Endothelial cell of umbilical vein (primary cell): ENCODE results near the gene NBR1. TPM values are rescaled to one million over a fixed set of nuclear protein-coding genes. Genes with fewer than 3 reads are reported as not detected.

Experiments
- BruUV-seq: library from RNA; stranded (reverse); fragments of 400-500 nt; replicated peaks from 2 replicates; lab custom pipeline; 2021; lab: Mats Ljungman, UMichigan
- CTCF ChIA-PET: fragments of 300-600, 350-600 bp; sonication (Branson Sonifier 250); formaldehyde crosslinking; loops from one replicate; lab custom pipeline; 2021; ENCODE audit warnings: antibody characterized with exemption, inconsistent platforms; lab: Charles Lee
- POLR2A ChIA-PET: fragments of 300-600, 350-600 bp; sonication (Branson Sonifier 250); formaldehyde crosslinking; loops from one replicate; lab custom pipeline; 2021; ENCODE audit warnings: antibody characterized with exemption, inconsistent platforms; lab: Charles Lee
- DNase-seq: peaks from one replicate; pipeline ENCODE4 v3.0.0-alpha.2; 2011; ENCODE audit warnings: low read depth, low spot score
- FAIRE-seq: peaks from 2 replicates; lab custom pipeline; 2011; peaks lifted over from hg19 to GRCh38; lab: Jason Lieb, UNC
- H2AFZ ChIP-seq: 2 replicates; pipeline ENCODE4 v1.6.0; 2012; ENCODE audit warnings: low read depth, low read length, control low read depth, inconsistent platforms
- H3K27ac ChIP-seq: 2 replicates; pipeline ENCODE4 v1.5.1; 2011; ENCODE audit warnings: low read depth, mild to moderate bottlenecking, control low read depth, low read length, moderate library complexity; ENCODE audit not compliant: insufficient read depth
- H3K27me3 ChIP-seq, 2 experiments: 2 replicates each; pipeline versions ENCODE4 v1.6.0 to v1.6.1; 2011; ENCODE audit warnings: low read length in 2 of 2, mixed read lengths in 1 of 2; ENCODE audit not compliant: control insufficient read depth in 2 of 2, insufficient read depth in 2 of 2
- H3K36me3 ChIP-seq, 2 experiments: 2 replicates in 1 of 2; 3 replicates in 1 of 2; pipeline ENCODE4 v1.5.1; 2011; ENCODE audit warnings: low read length in 2 of 2, mild to moderate bottlenecking in 1 of 2, moderate library complexity in 1 of 2; ENCODE audit not compliant: control insufficient read depth in 2 of 2, insufficient read depth in 2 of 2; ENCODE audit errors: extremely low read depth in 1 of 2
- H3K4me1 ChIP-seq: 3 replicates; pipeline ENCODE4 v1.5.1; 2011; ENCODE audit warnings: mild to moderate bottlenecking, low read length; ENCODE audit not compliant: control insufficient read depth, insufficient read depth; ENCODE audit errors: extremely low read depth
- H3K4me2 ChIP-seq: 2 replicates; pipeline ENCODE4 v1.6.1; 2011; ENCODE audit warnings: low read length, control low read depth, mixed read lengths; ENCODE audit not compliant: insufficient read depth
- H3K4me3 ChIP-seq, 3 experiments: fragments of 200-600 bp in 1 of 3; sonication (generic), shearing (Covaris generic) in 1 of 3; replicated peaks in 1 of 3; 2 replicates each; pipeline ENCODE4 v1.5.1; 2011 to 2016; ENCODE audit warnings: control low read depth in 3 of 3, low read length in 3 of 3, mild to moderate bottlenecking in 2 of 3, inconsistent platforms in 1 of 3, low read depth in 1 of 3, moderate library complexity in 1 of 3; ENCODE audit not compliant: insufficient read depth in 1 of 3
- H3K79me2 ChIP-seq: 2 replicates; pipeline ENCODE4 v1.6.0; 2012; ENCODE audit warnings: low read length, inconsistent platforms; ENCODE audit not compliant: control insufficient read depth, insufficient read depth
- H3K9ac ChIP-seq: replicated peaks from 2 replicates; pipeline ENCODE3; 2011; ENCODE audit warnings: low read length, control low read depth; ENCODE audit not compliant: insufficient read depth; ENCODE audit errors: extremely low read depth
- H3K9me1 ChIP-seq: replicated peaks from 3 replicates; pipeline ENCODE4 v1.6.0; 2011; ENCODE audit warnings: mild to moderate bottlenecking, low read length; ENCODE audit not compliant: control insufficient read depth, insufficient read depth; ENCODE audit errors: extremely low read depth
- H3K9me3 ChIP-seq: replicated peaks from 2 replicates; pipeline ENCODE4 v1.5.1; 2012; ENCODE audit warnings: low read length, inconsistent platforms; ENCODE audit not compliant: control insufficient read depth, insufficient read depth
- H4K20me1 ChIP-seq: replicated peaks from 2 replicates; pipeline ENCODE3; 2011; ENCODE audit warnings: mild to moderate bottlenecking, low read length; ENCODE audit not compliant: control insufficient read depth, insufficient read depth; ENCODE audit errors: extremely low read depth
- CTCF ChIP-seq, 2 donors: IDR thresholded peaks; 1 replicate in 1 of 2; 2 replicates in 1 of 2; pipeline ENCODE4 v1.5.1; 2011; ENCODE audit warnings: low read length in 2 of 2, mild to moderate bottlenecking in 2 of 2, moderate library complexity in 2 of 2, control low read depth in 1 of 2, inconsistent platforms in 1 of 2, low read depth in 1 of 2; ENCODE audit not compliant: insufficient read depth in 1 of 2; ENCODE audit errors: extremely low read depth in 1 of 2
- EZH2 ChIP-seq: IDR thresholded peaks from 2 replicates; pipeline ENCODE4 v1.6.1; 2012; ENCODE audit warnings: borderline replicate concordance, low read depth, mild to moderate bottlenecking, moderate library complexity, low read length, inconsistent platforms; ENCODE audit not compliant: severe bottlenecking
- FOS ChIP-seq: IDR thresholded peaks from 2 replicates; pipeline ENCODE4 v1.6.1; 2011; ENCODE audit warnings: mild to moderate bottlenecking, low read length, moderate library complexity, borderline replicate concordance; ENCODE audit not compliant: insufficient read depth
- GATA2 ChIP-seq: IDR thresholded peaks from 2 replicates; pipeline ENCODE4 v1.7.0; 2011; ENCODE audit warnings: low read depth, mild to moderate bottlenecking, moderate library complexity, mixed read lengths, low read length; ENCODE audit not compliant: insufficient read length, insufficient read depth
- JUN ChIP-seq: IDR thresholded peaks from 2 replicates; pipeline ENCODE4 v1.6.1; 2011; ENCODE audit warnings: borderline replicate concordance, low read depth; ENCODE audit not compliant: insufficient read length, insufficient read depth
- MAX ChIP-seq: IDR thresholded peaks from 2 replicates; pipeline ENCODE4 v1.6.1; 2011; ENCODE audit not compliant: insufficient read depth, insufficient read length
- MYC ChIP-seq: IDR thresholded peaks from one replicate; pipeline ENCODE4 v1.6.1; 2011; ENCODE audit warnings: mild to moderate bottlenecking, low read depth, low read length
- POLR2A ChIP-seq: IDR thresholded peaks from 2 replicates; pipeline ENCODE4 v1.6.1; 2012; ENCODE audit warnings: low read depth, mild to moderate bottlenecking, control low read depth, low read length
- POLR2AphosphoS5 ChIP-seq: IDR thresholded peaks from 2 replicates; pipeline ENCODE4 v1.6.1; 2012; ENCODE audit warnings: low read depth, mild to moderate bottlenecking, control low read depth, low read length, moderate library complexity; ENCODE audit not compliant: insufficient read depth
- dilution Hi-C: fragments of 300-500 bp; cut with MboI; formaldehyde crosslinking; loops from one replicate; pipeline ENCODE4 v1.15.0; 2019; ENCODE audit warnings: low sequenced_read_pairs; ENCODE audit not compliant: extremely low pct_ligation_motif_present
- intact Hi-C: fragments of 100-400 bp; cut with micrococcal nuclease; formaldehyde crosslinking; loops from one replicate; pipeline ENCODE4 v1.10.0; 2022
- polyA plus RNA-seq, 4 experiments: library from polyadenylated mRNA; depleted of rRNA in 3 of 4; stranded (reverse) in 3 of 4; unstranded in 1 of 4; fragments of >200 nt; gene quantifications; 2 replicates each; pipeline versions ENCODE4 v1.2.1 to v1.2.3, GENCODE V29; 2011 to 2012; ENCODE audit warnings: missing spikeins in 1 of 4
- total RNA-seq: library from RNA; stranded (reverse); gene quantifications from 2 replicates; pipeline ENCODE4 v1.2.3, GENCODE V29; 2021

NBR1 gene
- total and polyA plus RNA-seq, 2 donors (not counting 3 experiments of a cell fraction or from before 2014, with no cell fraction given), result 26.4 to 57.0 TPM

GRCh38 chr17:43175213-43176118, 4.5 kb downstream of the NBR1 start:
- Histone ChIP-seq H3K4me1 (peaks cover 20% of the 10 kb centered on the region), H4K20me1 (no peaks in the 10 kb centered on the region), H3K4me2 (no peak overlapping the region), H3K9me3 (no peaks in the 10 kb centered on the region), H3K36me3 (peaks cover 6 to 7% of the 10 kb centered on the region in 2 experiments), H3K9ac (no peak overlapping the region), H3K4me3 (no peak overlapping the region), H3K79me2 (peaks cover 19% of the 10 kb centered on the region), H3K27ac (no peak overlapping the region), H3K27me3 (no peaks in the 10 kb centered on the region), H3K9me1 (no peaks in the 10 kb centered on the region), H2AFZ (no peak overlapping the region)
- intact Hi-C loops, result no loop called here
- dilution Hi-C loops, result no loop called here
- no peak for TF ChIP-seq FOS
- BruUV-seq, result no TSS peak
- POLR2A ChIA-PET, result interaction anchor here (1.4 kb wide), 1 partner anchor 140 kb away, joined by 3 read pairs; no protein-coding TSS in a partner anchor
- CTCF ChIA-PET, result no interaction called here
- DNase-seq (no peak), FAIRE-seq (no peak)

- Histone ChIP-seq H3K27me3 (no peaks in the 10 kb centered on the region), H3K36me3 (peaks cover 6 to 7% of the 10 kb centered on the region in 2 experiments), H3K9me1 (no peaks in the 10 kb centered on the region), H3K9ac (no peak overlapping the region), H3K4me3 (no peak overlapping the region), H3K9me3 (no peaks in the 10 kb centered on the region), H3K79me2 (peaks cover 19% of the 10 kb centered on the region), H2AFZ (no peak overlapping the region), H4K20me1 (no peaks in the 10 kb centered on the region), H3K4me1 (peaks cover 20% of the 10 kb centered on the region), H3K27ac (no peak overlapping the region), H3K4me2 (no peak overlapping the region)
- no peak for FAIRE-seq
- ChIA-PET CTCF (no interaction called here), POLR2A (interaction anchor here (1.4 kb wide), 1 partner anchor 140 kb away, joined by 3 read pairs; no protein-coding TSS in a partner anchor)
- BruUV-seq, result no TSS peak
- dilution Hi-C loops (no loop called here), intact Hi-C loops (no loop called here)
- DNase-seq, result no peak
- TF ChIP-seq POLR2AphosphoS5, result no peak
- TF ChIP-seq GATA2, result no peak
- no peak for TF ChIP-seq FOS
- no peak for TF ChIP-seq MAX
- no peak for TF ChIP-seq JUN
- no peak for TF ChIP-seq MYC
- no peak for TF ChIP-seq EZH2
- no peak for TF ChIP-seq CTCF (IDR thresholded peaks at IDR 0.05; ENCODE audit: extremely low read depth in 1 of 2, insufficient read depth in 1 of 2, low read depth in 1 of 2, low read length in 2 of 2)
- no peak for TF ChIP-seq POLR2A
Measured at GRCh38 chr17:43176119-43176570, 5.1 kb downstream of the NBR1 start.
